GM12872 (cell line): ENCODE results near the gene HOXB1.
A peak's percentile ranks its signal among the peaks of the same experiment; 100 is the strongest.

ENCODE experiments used
- CTCF ChIP-seq: IDR thresholded peaks from 3 replicates; pipeline ENCODE4 v1.5.1; 2011; ENCODE audit warnings: low read depth, mild to moderate bottlenecking, low read length, moderate library complexity; ENCODE audit not compliant: insufficient read depth

The HOXB1 gene

DNA sequence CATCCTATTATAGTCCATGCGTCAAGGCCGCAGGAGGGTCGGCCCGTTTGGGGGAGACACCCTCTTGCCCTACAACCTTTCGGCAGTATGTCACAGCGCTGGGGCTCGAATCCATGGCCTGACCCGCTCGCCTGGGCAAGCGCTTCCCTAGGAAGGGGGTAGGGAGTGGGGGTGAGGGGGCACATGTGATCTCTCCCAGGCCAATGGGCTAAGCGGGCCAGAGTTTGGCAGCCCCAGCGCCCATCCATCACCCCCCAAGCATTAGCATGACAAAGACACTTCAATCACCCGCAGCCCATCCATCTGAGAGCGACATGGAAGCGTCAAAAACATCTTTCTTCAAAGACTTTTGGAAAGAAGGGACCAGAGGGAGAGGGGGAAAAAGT lies at the start of gene HOXB1:
Gene HOXB1 (minus strand): TSS at position 125 of the 386 bp plus-strand sequence. CDS start 107 bp downstream, at position 18.
- TF ChIP-seq CTCF: no peak

- TF ChIP-seq CTCF: no peak
Observed at GRCh38 chr17:48579760-48580554, 49.1 kb upstream of the HOXB1 start.

DNA sequence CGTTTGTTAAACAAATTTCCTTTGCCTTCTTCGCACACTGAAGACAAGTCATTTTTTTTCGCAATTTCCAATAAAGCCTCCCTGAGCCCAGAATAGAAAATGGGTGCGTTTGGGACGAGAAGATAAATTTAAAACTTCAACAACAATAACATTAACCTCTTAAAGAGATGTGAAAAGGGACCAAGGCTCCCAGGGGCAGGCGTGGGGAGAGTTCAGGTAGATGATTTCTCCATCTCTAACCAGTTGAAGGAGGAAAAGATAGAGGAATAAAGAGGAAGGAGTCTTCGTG lies 48.6 kb upstream of the HOXB1 start:
- TF ChIP-seq CTCF: no peak

DNA sequence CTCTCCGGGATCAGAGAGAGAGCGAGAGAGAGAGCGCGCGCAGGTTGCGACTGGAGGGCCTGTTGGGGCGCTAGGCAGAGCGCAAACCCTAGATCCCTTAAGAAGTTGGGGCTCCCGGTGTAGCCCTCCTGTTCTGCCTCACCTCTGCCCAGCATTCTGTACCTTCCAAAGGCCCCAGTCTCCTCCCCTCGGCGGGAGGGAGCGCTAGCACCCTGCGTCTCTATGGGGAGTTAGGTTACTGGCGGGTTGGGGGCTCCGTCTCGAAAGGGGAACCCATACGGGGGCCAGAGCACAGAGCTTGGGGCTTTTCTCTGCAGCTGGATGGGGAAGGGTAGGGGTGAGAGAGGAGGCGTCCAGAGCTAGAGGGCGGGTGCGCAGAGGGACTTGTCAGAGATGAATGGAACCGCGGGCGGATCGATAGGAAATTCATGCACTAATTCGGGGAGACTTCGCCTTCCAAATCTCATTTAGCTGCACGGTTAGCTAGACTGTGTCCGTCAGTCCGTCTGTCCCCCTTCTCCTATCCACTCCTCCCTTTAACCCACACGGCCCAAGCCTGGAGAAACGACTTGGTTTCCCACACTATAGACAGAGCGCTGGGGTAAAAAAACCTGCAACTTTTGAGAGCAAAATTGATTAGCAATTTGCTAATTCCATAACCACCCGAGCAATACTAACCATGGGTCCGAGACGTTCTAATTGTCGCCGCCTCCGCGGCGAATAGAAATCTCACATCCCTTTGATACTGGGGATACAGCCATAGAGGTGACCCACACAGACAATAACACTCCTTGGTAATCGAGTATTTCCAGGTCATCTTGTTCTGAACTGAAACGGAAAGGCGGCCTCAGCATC lies 48.0 kb upstream of the HOXB1 start:
- peak; percentile 19; the same call in 1 of the 3 replicates for TF ChIP-seq CTCF

- no peak for TF ChIP-seq CTCF
Observed at GRCh38 chr17:48577946-48578615, 47.3 kb upstream of the HOXB1 start, which contains the start of gene HOXB4. Gene HOXB4 (minus strand): TSS chr17:48578350. CDS start chr17:48578319, 31 bp downstream.

DNA sequence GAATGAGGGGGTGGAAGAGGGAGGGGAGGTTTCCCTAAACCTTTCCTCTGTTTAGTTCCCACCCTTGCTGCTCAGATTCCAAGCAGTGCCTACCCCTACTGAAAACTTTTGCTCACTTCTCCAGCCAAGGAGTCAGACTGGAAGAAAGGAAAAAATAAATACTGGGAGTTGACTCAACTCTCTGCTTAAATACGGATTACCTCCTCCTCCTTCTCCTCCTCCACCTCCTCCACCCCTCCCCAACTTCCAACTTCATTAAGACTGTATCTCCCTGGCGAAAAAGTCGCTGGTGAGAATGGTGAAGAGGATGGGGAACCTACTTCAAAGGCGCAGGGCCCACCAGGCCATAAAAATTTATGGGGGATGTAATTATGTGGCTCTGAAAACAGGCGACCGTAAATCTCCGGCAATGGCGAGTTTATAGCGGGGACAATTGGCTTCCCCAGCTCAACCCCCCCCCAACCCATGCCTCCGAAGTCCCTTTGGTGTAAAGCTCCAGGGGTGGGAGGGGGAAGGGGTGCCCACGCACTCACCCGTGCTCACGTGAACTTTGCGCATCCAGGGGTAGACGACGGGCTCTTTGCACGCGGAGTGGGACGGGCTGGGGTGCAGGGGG lies 46.6 kb upstream of the HOXB1 start:
- no peak for TF ChIP-seq CTCF
